Measurements from ENCODE around the gene CCDC141. TPM values are rescaled to one million over a fixed set of nuclear protein-coding genes. Genes with fewer than 3 reads are reported as not detected.

The CCDC141 gene
- total RNA-seq, 4 donors from 2014 or later, result 4.3 to 8.1 (median 6.1) TPM

DNA sequence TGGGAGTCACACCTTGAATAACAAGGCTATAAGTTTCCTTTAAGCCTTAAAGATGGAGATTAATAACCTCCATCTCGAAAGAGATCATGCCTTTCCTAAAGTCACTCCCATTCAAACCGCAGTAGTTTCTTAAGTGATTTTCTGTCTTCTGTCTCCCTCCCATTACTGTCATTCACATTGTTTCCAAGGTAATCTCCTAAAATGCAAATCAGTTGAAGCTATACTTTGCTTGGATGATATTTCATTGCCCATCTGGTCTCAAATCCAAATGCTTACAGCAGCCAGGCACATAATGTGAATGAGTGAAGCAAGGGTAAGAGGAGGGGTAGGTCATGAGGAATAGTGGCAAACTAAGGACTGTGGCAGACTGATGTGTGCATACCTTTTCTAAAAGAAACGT is 116.4 kb downstream of the CCDC141 start:
- Histone ChIP-seq H3K27ac (no peak overlapping the region), H3K36me3 (no peaks in the 10 kb centered on the region), H3K4me3 (replicated peaks in 1 of 3) (no peak overlapping the region), H3K9me3 (no peaks in the 10 kb centered on the region), H3K27me3 (no peaks in the 10 kb centered on the region), H3K4me1 (no peaks in the 10 kb centered on the region)
- DNase-seq, result no peak
- WGBS, 2 donors, result 80 to 85% methylated on average over 3 of the region's 3 CpGs
- no peak for TF ChIP-seq POLR2A (IDR thresholded peaks at IDR 0.05)
- TF ChIP-seq, protein P1, sequence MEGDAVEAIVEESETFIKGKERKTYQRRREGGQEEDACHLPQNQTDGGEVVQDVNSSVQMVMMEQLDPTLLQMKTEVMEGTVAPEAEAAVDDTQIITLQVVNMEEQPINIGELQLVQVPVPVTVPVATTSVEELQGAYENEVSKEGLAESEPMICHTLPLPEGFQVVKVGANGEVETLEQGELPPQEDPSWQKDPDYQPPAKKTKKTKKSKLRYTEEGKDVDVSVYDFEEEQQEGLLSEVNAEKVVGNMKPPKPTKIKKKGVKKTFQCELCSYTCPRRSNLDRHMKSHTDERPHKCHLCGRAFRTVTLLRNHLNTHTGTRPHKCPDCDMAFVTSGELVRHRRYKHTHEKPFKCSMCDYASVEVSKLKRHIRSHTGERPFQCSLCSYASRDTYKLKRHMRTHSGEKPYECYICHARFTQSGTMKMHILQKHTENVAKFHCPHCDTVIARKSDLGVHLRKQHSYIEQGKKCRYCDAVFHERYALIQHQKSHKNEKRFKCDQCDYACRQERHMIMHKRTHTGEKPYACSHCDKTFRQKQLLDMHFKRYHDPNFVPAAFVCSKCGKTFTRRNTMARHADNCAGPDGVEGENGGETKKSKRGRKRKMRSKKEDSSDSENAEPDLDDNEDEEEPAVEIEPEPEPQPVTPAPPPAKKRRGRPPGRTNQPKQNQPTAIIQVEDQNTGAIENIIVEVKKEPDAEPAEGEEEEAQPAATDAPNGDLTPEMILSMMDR (IDR thresholded peaks at IDR 0.05), result no peak
- intact Hi-C loops (cut with DNase I), result no loop called here

- Histone ChIP-seq H3K36me3 (no peaks in the 10 kb centered on the region), H3K9me3 (no peaks in the 10 kb centered on the region), H3K27me3 (no peaks in the 10 kb centered on the region), H3K4me1 (no peaks in the 10 kb centered on the region), H3K27ac (no peak overlapping the region), H3K4me3 (replicated peaks in 1 of 3) (no peak overlapping the region)
- DNase-seq, result no peak
- intact Hi-C loops (cut with DNase I), result no loop called here
- 80 to 83% methylated on average over 4 of the region's 4 CpGs for WGBS, 2 donors
- TF ChIP-seq, protein P1 (IDR thresholded peaks at IDR 0.05), result no peak
- no peak for TF ChIP-seq POLR2A (IDR thresholded peaks at IDR 0.05)
Observed at GRCh38 chr2:178928077-178928476, 121.9 kb downstream of the CCDC141 start.

- Histone ChIP-seq H3K4me1 (no peaks in the 10 kb centered on the region), H3K4me3 (replicated peaks in 1 of 3) (no peak overlapping the region), H3K36me3 (no peaks in the 10 kb centered on the region), H3K9me3 (no peaks in the 10 kb centered on the region), H3K27me3 (no peaks in the 10 kb centered on the region), H3K27ac (no peak overlapping the region)
- WGBS, 2 donors, result 77 to 78% methylated on average over 7 of the region's 7 CpGs
- no peak for DNase-seq
- TF ChIP-seq POLR2A (IDR thresholded peaks at IDR 0.05), result no peak
- TF ChIP-seq, protein P1 (IDR thresholded peaks at IDR 0.05), result no peak
- intact Hi-C loops (cut with DNase I), result no loop called here
Observed at GRCh38 chr2:178927173-178927572, 122.8 kb downstream of the CCDC141 start.

GRCh38 chr2:178924817-178925216 is 125.1 kb downstream of the CCDC141 start:
- Histone ChIP-seq H3K27ac (no peak overlapping the region), H3K4me3 (replicated peaks in 1 of 3) (no peak overlapping the region), H3K9me3 (no peaks in the 10 kb centered on the region), H3K36me3 (no peaks in the 10 kb centered on the region), H3K4me1 (no peaks in the 10 kb centered on the region), H3K27me3 (no peaks in the 10 kb centered on the region)
- no peak for DNase-seq
- no peak for TF ChIP-seq POLR2A (IDR thresholded peaks at IDR 0.05)
- TF ChIP-seq, protein P1 (IDR thresholded peaks at IDR 0.05), result no peak
- intact Hi-C loops (cut with DNase I), result no loop called here
- 87 to 88% methylated on average over 1 of the region's 1 CpG for WGBS, 2 donors

- intact Hi-C loops (cut with DNase I), result no loop called here
- Histone ChIP-seq H3K4me3 (replicated peaks in 1 of 3) (no peak overlapping the region), H3K9me3 (no peaks in the 10 kb centered on the region), H3K4me1 (no peaks in the 10 kb centered on the region), H3K27me3 (no peaks in the 10 kb centered on the region), H3K27ac (no peak overlapping the region), H3K36me3 (no peaks in the 10 kb centered on the region)
- TF ChIP-seq, protein P1 (IDR thresholded peaks at IDR 0.05), result no peak
- no peak for TF ChIP-seq POLR2A (IDR thresholded peaks at IDR 0.05)
- 94 to 97% methylated on average over 8 of the region's 8 CpGs for WGBS, 2 donors
- DNase-seq, result no peak
Observed at GRCh38 chr2:178923546-178923945, 126.4 kb downstream of the CCDC141 start.
